ENCODE data around the gene TNF.

Gene TNF

GRCh38 chr6:31580807-31581433 is 5.6 kb downstream of the TNF start:
- peak; percentile 92 for TF ChIP-seq CTCF (IDR thresholded peaks at IDR 0.05; ENCODE audit: low read depth, low read length)
- TF ChIP-seq POLR2A (IDR thresholded peaks at IDR 0.05; ENCODE audit: extremely low read depth, insufficient read length) = peak; percentile 41
- TF ChIP-seq MYC (IDR thresholded peaks at IDR 0.05; ENCODE audit: low read depth, low read length) = no peak
- TF ChIP-seq MAX (IDR thresholded peaks at IDR 0.05; ENCODE audit: low read depth, low read length) = peak; percentile 3; the same call in 1 of the 2 replicates
- H3K4me3 ChIP-seq (ENCODE audit: low read depth, low read length) = peak overlapping the region; percentile 92
- DNase-seq (ENCODE audit: low read depth) = peak; percentile 93

GRCh38 chr6:31581434-31582229 is 6.3 kb downstream of the TNF start:
- peak; percentile 54 for DNase-seq (ENCODE audit: low read depth)
- peak overlapping the region; percentile 92 for H3K4me3 ChIP-seq (ENCODE audit: low read depth, low read length)
- no peak for TF ChIP-seq CTCF (IDR thresholded peaks at IDR 0.05; ENCODE audit: low read depth, low read length)
- no peak for TF ChIP-seq MAX (IDR thresholded peaks at IDR 0.05; ENCODE audit: low read depth, low read length)
- TF ChIP-seq POLR2A (IDR thresholded peaks at IDR 0.05; ENCODE audit: extremely low read depth, insufficient read length) = no peak
- TF ChIP-seq MYC (IDR thresholded peaks at IDR 0.05; ENCODE audit: low read depth, low read length) = no peak

GRCh38 chr6:31582230-31582643 is 6.9 kb downstream of the TNF start, which contains the start of gene LTB:
Gene LTB, minus strand, starts transcription at chr6:31582424. Its CDS starts 7 bp downstream, at chr6:31582417.
- peak; percentile 56 for DNase-seq (ENCODE audit: low read depth)
- H3K4me3 ChIP-seq (ENCODE audit: low read depth, low read length) = peak within 1 kb of the TSS; percentile 92
- TF ChIP-seq POLR2A (IDR thresholded peaks at IDR 0.05; ENCODE audit: extremely low read depth, insufficient read length) (no peak), MYC (IDR thresholded peaks at IDR 0.05; ENCODE audit: low read depth, low read length) (no peak), MAX (IDR thresholded peaks at IDR 0.05; ENCODE audit: low read depth, low read length) (no peak), CTCF (IDR thresholded peaks at IDR 0.05; ENCODE audit: low read depth, low read length) (no peak)

GRCh38 chr6:31585491-31585890 is 10.1 kb downstream of the TNF start:
- DNase-seq (ENCODE audit: low read depth) = peak; percentile 85
- peak overlapping the region; percentile 58 for H3K4me3 ChIP-seq (ENCODE audit: low read depth, low read length)
- TF ChIP-seq CTCF (IDR thresholded peaks at IDR 0.05; ENCODE audit: low read depth, low read length) (peak; percentile 65), MYC (IDR thresholded peaks at IDR 0.05; ENCODE audit: low read depth, low read length) (no peak)

GRCh38 chr6:31586008-31586407 is 10.6 kb downstream of the TNF start, which contains the start of gene LST1:
Gene LST1, plus strand, starts transcription at chr6:31586277. Its CDS starts 1,023 bp downstream, at chr6:31587300.
- TF ChIP-seq CTCF (IDR thresholded peaks at IDR 0.05; ENCODE audit: low read depth, low read length) (no peak), MAX (IDR thresholded peaks at IDR 0.05; ENCODE audit: low read depth, low read length) (no peak), MYC (IDR thresholded peaks at IDR 0.05; ENCODE audit: low read depth, low read length) (no peak; the same call in 1 of the 2 replicates), POLR2A (IDR thresholded peaks at IDR 0.05; ENCODE audit: extremely low read depth, insufficient read length) (peak; percentile 13)
- H3K4me3 ChIP-seq (ENCODE audit: low read depth, low read length) = peak within 1 kb of the TSS; percentile 73
- peak; percentile 95 for DNase-seq (ENCODE audit: low read depth)

Measured in NB4 (cell line).